Esophagus (tissue), 2 donors: ENCODE measurements around the gene ATP2C2. TPM values are rescaled to one million over a fixed set of nuclear protein-coding genes. Genes with fewer than 3 reads are reported as not detected.

Experiments
- H3K27ac ChIP-seq, 2 donors: one replicate each; pipeline ENCODE4 v1.5.1; 2013; ENCODE audit warnings: low read depth in 2 of 2, mild to moderate bottlenecking in 2 of 2, inconsistent platforms in 1 of 2, low read length in 1 of 2, moderate library complexity in 1 of 2
- H3K27me3 ChIP-seq, 2 donors: one replicate each; pipeline ENCODE4 v1.6.1; 2013; ENCODE audit warnings: low read length in 2 of 2, control low read depth in 1 of 2, mild to moderate bottlenecking in 1 of 2; ENCODE audit not compliant: insufficient read depth in 2 of 2, control insufficient read depth in 1 of 2
- H3K36me3 ChIP-seq, 2 donors: one replicate each; pipeline ENCODE4 v1.6.1; 2013; ENCODE audit warnings: low read length in 1 of 2; ENCODE audit not compliant: control insufficient read depth in 2 of 2, insufficient read depth in 2 of 2
- H3K4me1 ChIP-seq, 2 donors: one replicate each; pipeline ENCODE4 v1.6.1; 2013; ENCODE audit warnings: low read length in 1 of 2; ENCODE audit not compliant: control insufficient read depth in 2 of 2, insufficient read depth in 2 of 2
- H3K4me3 ChIP-seq, 2 donors: one replicate each; pipeline ENCODE4 v1.5.1; 2013; ENCODE audit warnings: low read length in 2 of 2, mild to moderate bottlenecking in 2 of 2, low read depth in 1 of 2, moderate library complexity in 1 of 2
- H3K9me3 ChIP-seq, 2 donors: one replicate each; pipeline ENCODE4 v1.6.1; 2013; ENCODE audit warnings: mild to moderate bottlenecking in 2 of 2, low read depth in 1 of 2, low read length in 1 of 2, moderate library complexity in 1 of 2; ENCODE audit not compliant: control insufficient read depth in 2 of 2, insufficient read depth in 1 of 2
- WGBS, 2 donors: extraction: QIAGEN DNeasy Blood & Tissue Kit; methylation state at CpG; one replicate each; pipeline ENCODE4 v1.1.7; 2013; 5-methylcytosine and 5-hydroxymethylcytosine counted together
- polyA plus RNA-seq, 2 donors: library from polyadenylated mRNA; stranded (reverse); fragments of 200-250 nt; gene quantifications; one replicate each; pipeline ENCODE4 v1.2.3, GENCODE V29; 2013
- donor health status: healthy with polysubstance abuse.
- donor health status: Bipolar disorder and iron deficiency.

The ATP2C2 gene
- polyA plus RNA-seq, 2 donors, result 1.1 to 2.2 TPM

GRCh38 chr16:84361546-84361945 is 6.8 kb upstream of the ATP2C2 start:
- H3K36me3 ChIP-seq, result peaks cover 0 to 2% of the 10 kb centered on the region in 2 donors
- 73 to 79% methylated on average over 5 of the region's 5 CpGs for WGBS, 2 donors
- no peak overlapping the region for H3K4me3 ChIP-seq

DNA sequence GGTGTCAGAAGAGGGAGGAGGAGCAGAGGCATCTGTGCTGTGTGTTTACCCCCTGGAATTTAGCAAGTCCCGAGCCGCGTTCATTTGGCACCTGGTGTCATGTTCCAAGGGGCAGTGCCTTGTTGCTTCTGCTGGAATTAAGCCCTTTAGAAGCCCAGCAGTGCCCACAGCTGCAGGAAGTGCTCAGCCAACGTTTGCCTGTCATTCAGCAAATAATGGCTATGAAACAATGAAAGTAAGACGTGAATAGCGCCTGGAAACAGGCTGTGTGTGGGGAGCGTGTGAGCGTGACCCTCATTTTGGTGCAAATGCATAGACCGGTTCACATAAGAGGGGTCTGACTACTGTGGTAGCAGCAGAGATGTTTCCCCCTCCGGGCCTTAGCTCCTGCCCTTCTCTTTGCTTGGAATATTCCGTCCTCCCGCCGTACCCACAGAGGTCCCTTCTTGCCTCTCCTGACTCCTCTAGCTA is 5.8 kb upstream of the ATP2C2 start:
- H3K4me3 ChIP-seq, result no peak overlapping the region
- 65 to 69% methylated on average over 13 of the region's 13 CpGs for WGBS, 2 donors
- no peaks in the 10 kb centered on the region for H3K27me3 ChIP-seq
- H3K27ac ChIP-seq, result no peak overlapping the region
- H3K9me3 ChIP-seq, result no peaks in the 10 kb centered on the region
- H3K36me3 ChIP-seq, result peaks cover 0 to 2% of the 10 kb centered on the region in 2 donors
- H3K4me1 ChIP-seq, result no peaks in the 10 kb centered on the region

More at GRCh38 chr16:84361546-84361945, 6.8 kb upstream of the ATP2C2 start:
- Histone ChIP-seq H3K4me1 (peaks cover 0 to 6% of the 10 kb centered on the region in 2 donors), H3K27ac (no peak overlapping the region), H3K9me3 (no peaks in the 10 kb centered on the region), H3K27me3 (no peaks in the 10 kb centered on the region)

DNA sequence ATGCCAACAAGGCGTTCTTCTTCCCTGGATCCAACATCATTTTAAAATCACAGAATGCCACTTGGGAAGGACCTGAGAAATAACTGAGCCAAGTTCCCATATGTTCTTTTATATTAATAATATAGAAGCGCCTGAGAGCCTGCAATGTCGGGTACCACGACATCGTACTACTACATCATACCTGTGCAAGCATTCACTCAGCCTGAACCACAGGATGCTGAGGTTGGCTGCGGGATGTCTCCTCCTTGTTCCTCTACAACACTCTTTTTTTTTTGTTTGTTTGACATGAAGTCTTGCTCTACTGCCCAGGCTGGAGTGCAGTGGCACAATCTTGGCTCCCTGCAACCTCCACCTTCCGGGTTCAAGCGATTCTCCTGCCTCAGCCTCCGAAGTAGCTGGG is 2.1 kb upstream of the ATP2C2 start:
- H3K27ac ChIP-seq, result no peak overlapping the region
- H3K27me3 ChIP-seq, result peaks cover 0 to 4% of the 10 kb centered on the region in 2 donors
- peaks cover 0 to 4% of the 10 kb centered on the region in 2 donors for H3K4me1 ChIP-seq
- 83% methylated on average over 9 of the region's 9 CpGs for WGBS, 2 donors
- H3K9me3 ChIP-seq, result no peaks in the 10 kb centered on the region
- H3K4me3 ChIP-seq, result no peak overlapping the region
- H3K36me3 ChIP-seq, result no peaks in the 10 kb centered on the region

DNA sequence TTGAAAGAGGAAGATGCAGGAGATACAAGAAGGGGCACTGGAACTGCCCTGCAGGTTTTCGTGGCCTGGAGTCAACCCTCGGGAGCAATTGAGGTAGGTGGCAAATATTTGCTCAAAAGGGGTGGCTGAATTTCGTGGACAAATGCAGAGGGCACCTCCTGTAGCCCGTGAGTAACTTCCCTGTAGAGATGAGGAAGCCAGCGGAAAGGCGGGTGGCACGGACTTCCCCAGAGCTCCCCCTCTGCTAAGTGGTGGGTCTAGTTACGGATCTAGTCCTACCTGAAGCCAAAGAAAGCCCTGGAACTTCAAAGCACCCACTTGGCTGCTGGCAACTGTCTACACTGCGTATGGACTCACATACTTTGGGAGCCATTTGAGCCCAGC is 1.0 kb upstream of the ATP2C2 start:
- H3K27me3 ChIP-seq, result peaks cover 0 to 4% of the 10 kb centered on the region in 2 donors
- no peaks in the 10 kb centered on the region for H3K9me3 ChIP-seq
- no peak overlapping the region for H3K27ac ChIP-seq
- 44 to 59% methylated on average over 9 of the region's 9 CpGs for WGBS, 2 donors
- no peak overlapping the region for H3K4me3 ChIP-seq
- peaks cover 0 to 4% of the 10 kb centered on the region in 2 donors for H3K4me1 ChIP-seq
- H3K36me3 ChIP-seq, result no peaks in the 10 kb centered on the region

- H3K4me3 ChIP-seq, result peak overlapping the region; percentile 24 to 35
- H3K36me3 ChIP-seq, result no peaks in the 10 kb centered on the region
- WGBS, 2 donors, result 28 to 32% methylated on average over 27 of the region's 27 CpGs
- peaks cover 0 to 4% of the 10 kb centered on the region in 2 donors for H3K27me3 ChIP-seq
- no peak overlapping the region for H3K27ac ChIP-seq
- peaks cover 0 to 4% of the 10 kb centered on the region in 2 donors for H3K4me1 ChIP-seq
- H3K9me3 ChIP-seq, result no peaks in the 10 kb centered on the region
Measured at GRCh38 chr16:84367750-84368307, 509 bp upstream of the ATP2C2 start.

- WGBS, 2 donors, result 60 to 61% methylated on average over 7 of the region's 7 CpGs
- H3K4me1 ChIP-seq, result peaks cover 0 to 4% of the 10 kb centered on the region in 2 donors
- no peak overlapping the region for H3K27ac ChIP-seq
- no peaks in the 10 kb centered on the region for H3K9me3 ChIP-seq
- no peaks in the 10 kb centered on the region for H3K36me3 ChIP-seq
- peaks cover 0 to 4% of the 10 kb centered on the region in 2 donors for H3K27me3 ChIP-seq
- peak overlapping the region in 1 of 2 donors; percentile 35 for H3K4me3 ChIP-seq
Measured at GRCh38 chr16:84369105-84369504, 767 bp downstream of the ATP2C2 start.

DNA sequence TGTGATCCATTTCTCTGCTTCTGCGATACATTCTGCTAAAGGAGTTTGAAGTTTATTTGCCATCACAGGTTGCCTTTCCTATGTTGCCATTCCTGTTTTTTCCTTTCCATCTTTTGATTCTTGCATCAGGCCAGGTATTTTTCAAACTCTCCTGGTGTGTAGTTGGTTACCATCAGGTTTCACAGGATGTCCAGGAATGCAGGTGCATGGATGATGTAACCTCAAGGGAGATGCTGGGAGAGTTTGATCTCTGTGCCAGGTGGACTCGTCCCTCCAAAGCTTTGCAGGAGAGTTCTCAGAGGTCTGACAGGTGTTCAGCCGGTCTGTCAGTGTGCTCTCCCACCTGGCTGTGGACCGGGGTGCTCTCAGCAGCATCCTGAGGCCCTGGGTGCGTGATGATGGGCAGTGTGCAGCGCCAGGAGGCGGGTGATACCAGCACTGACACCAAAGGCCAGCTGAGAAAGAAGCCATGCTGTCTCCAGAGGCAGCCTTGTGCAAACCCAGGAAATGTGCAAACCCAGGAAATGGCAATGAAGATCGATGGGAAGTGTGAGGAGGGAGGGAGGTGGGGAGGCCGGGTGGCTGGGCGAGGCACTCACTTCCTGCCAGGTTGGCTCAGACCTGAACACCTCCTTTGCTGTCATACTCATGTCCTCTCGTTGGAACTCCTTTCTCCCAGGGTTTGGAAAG is 1.7 kb downstream of the ATP2C2 start:
- no peaks in the 10 kb centered on the region for H3K9me3 ChIP-seq
- no peak overlapping the region for H3K27ac ChIP-seq
- H3K4me3 ChIP-seq, result no peak overlapping the region
- H3K27me3 ChIP-seq, result peaks cover 0 to 4% of the 10 kb centered on the region in 2 donors
- 42 to 58% methylated on average over 11 of the region's 11 CpGs for WGBS, 2 donors
- H3K36me3 ChIP-seq, result no peaks in the 10 kb centered on the region
- H3K4me1 ChIP-seq, result peaks cover 0 to 4% of the 10 kb centered on the region in 2 donors

GRCh38 chr16:84370723-84371552 is 2.6 kb downstream of the ATP2C2 start:
- H3K27ac ChIP-seq, result no peak overlapping the region
- no peaks in the 10 kb centered on the region for H3K36me3 ChIP-seq
- peaks cover 0 to 4% of the 10 kb centered on the region in 2 donors for H3K4me1 ChIP-seq
- 73 to 79% methylated on average over 8 of the region's 8 CpGs for WGBS, 2 donors
- peaks cover 0 to 1% of the 10 kb centered on the region in 2 donors for H3K9me3 ChIP-seq
- H3K27me3 ChIP-seq, result peaks cover 0 to 4% of the 10 kb centered on the region in 2 donors
- H3K4me3 ChIP-seq, result no peak overlapping the region

GRCh38 chr16:84371553-84371865 is 3.2 kb downstream of the ATP2C2 start:
- Histone ChIP-seq H3K9me3 (peaks cover 0 to 2% of the 10 kb centered on the region in 2 donors), H3K4me3 (no peak overlapping the region), H3K27me3 (peaks cover 0 to 4% of the 10 kb centered on the region in 2 donors), H3K27ac (no peak overlapping the region), H3K36me3 (no peaks in the 10 kb centered on the region), H3K4me1 (peaks cover 0 to 4% of the 10 kb centered on the region in 2 donors)
- WGBS, 2 donors, result 69 to 75% methylated on average over 4 of the region's 4 CpGs
